Measurements from ENCODE around the gene ADCY7. TPM values are rescaled to one million over a fixed set of nuclear protein-coding genes. Genes with fewer than 3 reads are reported as not detected.

ADCY7 gene
- total RNA-seq, 4 donors from 2014 or later: 15.0 to 23.3 (median 16.9) TPM

DNA sequence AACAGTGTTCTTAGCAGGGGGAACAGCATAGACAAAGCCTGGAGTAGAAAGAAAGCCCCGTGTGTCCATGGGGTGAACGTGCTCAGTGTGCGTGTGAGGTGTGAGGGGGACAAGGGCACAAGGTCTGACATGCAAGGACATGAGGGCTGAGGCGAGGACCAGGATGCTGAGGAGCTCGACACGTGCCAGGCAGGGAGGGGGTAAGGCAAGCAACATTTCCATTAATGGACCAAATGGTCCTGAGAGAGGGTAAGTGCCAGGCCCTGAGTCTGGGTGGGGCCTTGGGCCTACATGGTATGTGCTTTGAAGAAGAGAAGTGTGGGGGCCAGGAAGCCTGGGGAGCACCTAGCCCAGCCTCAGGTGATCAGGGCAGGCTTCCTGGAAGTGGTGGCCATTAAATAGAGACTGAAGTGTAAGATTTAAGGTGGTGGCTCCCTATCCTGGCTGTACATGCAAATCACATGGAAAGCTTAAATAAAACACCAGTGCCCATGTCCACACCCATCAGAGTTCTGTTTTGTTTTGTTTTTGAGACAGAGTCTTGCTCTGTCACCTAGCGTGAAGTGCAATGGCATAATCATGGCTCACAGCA, 29.3 kb downstream of the ADCY7 start:
- Histone ChIP-seq H3K27me3 (no peaks in the 10 kb centered on the region), H3K27ac (no peak overlapping the region), H3K4me1 (no peaks in the 10 kb centered on the region), H3K4me3 (no peak overlapping the region), H3K9me3 (no peaks in the 10 kb centered on the region), H3K36me3 (peaks cover 31% of the 10 kb centered on the region)
- 95% methylated on average over 7 of the region's 7 CpGs for WGBS
- TF ChIP-seq EP300 (IDR thresholded peaks at IDR 0.05) (no peak), POLR2AphosphoS5 (IDR thresholded peaks at IDR 0.05) (no peak), POLR2A (IDR thresholded peaks at IDR 0.05) (no peak)
- TF ChIP-seq, protein P1, sequence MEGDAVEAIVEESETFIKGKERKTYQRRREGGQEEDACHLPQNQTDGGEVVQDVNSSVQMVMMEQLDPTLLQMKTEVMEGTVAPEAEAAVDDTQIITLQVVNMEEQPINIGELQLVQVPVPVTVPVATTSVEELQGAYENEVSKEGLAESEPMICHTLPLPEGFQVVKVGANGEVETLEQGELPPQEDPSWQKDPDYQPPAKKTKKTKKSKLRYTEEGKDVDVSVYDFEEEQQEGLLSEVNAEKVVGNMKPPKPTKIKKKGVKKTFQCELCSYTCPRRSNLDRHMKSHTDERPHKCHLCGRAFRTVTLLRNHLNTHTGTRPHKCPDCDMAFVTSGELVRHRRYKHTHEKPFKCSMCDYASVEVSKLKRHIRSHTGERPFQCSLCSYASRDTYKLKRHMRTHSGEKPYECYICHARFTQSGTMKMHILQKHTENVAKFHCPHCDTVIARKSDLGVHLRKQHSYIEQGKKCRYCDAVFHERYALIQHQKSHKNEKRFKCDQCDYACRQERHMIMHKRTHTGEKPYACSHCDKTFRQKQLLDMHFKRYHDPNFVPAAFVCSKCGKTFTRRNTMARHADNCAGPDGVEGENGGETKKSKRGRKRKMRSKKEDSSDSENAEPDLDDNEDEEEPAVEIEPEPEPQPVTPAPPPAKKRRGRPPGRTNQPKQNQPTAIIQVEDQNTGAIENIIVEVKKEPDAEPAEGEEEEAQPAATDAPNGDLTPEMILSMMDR (IDR thresholded peaks at IDR 0.05): no peak
- DNase-seq (ENCODE audit: low spot score in 2 of 2): peak in 1 of 2 donors; percentile 49

DNA sequence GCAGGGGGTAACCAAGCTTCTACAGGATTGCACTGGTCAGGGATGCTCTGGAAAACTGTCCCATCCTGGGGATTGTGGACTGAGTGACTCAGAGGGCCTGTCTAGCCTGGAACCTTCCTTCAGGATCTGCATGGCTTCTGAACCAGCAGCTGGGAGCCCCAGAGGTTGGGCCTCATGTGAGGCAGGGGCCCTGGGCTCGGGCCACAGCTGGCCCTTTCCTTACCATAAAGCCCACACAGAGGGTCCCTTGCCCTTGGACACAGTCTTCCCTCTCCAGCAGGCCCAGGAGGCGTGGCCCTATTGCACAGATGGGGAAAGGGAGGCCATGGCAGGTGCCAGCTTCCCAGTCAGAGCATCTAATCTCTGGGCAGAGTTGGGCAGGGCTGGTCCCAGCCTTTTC, 30.5 kb downstream of the ADCY7 start:
- Histone ChIP-seq H3K27me3 (no peaks in the 10 kb centered on the region), H3K4me3 (no peak overlapping the region), H3K27ac (no peak overlapping the region), H3K9me3 (no peaks in the 10 kb centered on the region), H3K36me3 (peaks cover 31% of the 10 kb centered on the region), H3K4me1 (no peaks in the 10 kb centered on the region)
- peak; percentile 45 to 61 for DNase-seq (ENCODE audit: low spot score in 2 of 2)
- TF ChIP-seq POLR2AphosphoS5 (IDR thresholded peaks at IDR 0.05): no peak
- no peak for TF ChIP-seq EP300 (IDR thresholded peaks at IDR 0.05)
- TF ChIP-seq POLR2A (IDR thresholded peaks at IDR 0.05): no peak
- TF ChIP-seq, protein P1 (IDR thresholded peaks at IDR 0.05): no peak
- 100% methylated on average over 1 of the region's 2 CpGs for WGBS

DNA sequence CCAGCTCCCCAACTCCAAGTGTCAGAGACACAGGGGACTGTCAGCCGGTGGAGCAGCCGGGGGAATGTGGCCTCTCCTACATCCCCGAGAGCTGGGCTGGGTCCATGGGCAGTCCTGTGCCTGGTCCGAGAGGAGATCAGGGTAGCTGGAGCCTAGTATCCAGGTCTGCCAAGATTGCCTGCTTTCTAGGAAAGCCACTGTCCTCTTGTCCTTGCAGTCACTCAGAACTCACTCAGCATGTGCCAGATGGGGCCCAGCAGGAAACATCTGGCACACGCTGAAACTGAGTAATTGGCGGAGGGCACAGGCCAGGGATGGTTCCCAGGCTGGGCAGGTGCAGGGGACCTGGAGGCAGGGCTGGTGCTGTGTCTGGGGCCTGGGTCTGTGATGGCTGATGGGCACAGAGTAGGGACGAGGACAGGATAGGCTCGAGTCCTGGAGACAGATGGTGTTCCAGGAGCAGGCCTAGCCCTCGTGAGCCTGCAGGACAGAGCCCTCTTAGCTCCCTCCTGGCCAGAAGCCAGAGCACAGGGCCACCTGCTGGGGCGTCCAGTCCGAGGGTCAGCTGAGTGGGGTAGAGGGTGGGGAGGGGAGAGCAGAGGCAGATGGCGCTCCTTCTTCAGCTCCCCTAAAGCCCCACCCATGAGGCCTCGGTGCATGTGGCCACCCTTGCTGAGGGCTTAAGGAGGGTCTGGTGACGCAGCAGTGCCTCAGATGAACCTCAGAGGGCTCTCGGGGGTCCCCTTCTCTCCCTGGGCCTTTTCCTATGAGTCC, 31.1 kb downstream of the ADCY7 start:
- no peaks in the 10 kb centered on the region for H3K27me3 ChIP-seq
- peak; percentile 45 to 56 for DNase-seq (ENCODE audit: low spot score in 2 of 2)
- WGBS: 75% methylated on average over 5 of the region's 15 CpGs
- peaks cover 31% of the 10 kb centered on the region for H3K36me3 ChIP-seq
- H3K4me1 ChIP-seq: no peaks in the 10 kb centered on the region
- H3K9me3 ChIP-seq: no peaks in the 10 kb centered on the region
- no peak overlapping the region for H3K27ac ChIP-seq
- TF ChIP-seq POLR2A (IDR thresholded peaks at IDR 0.05) (no peak), EP300 (IDR thresholded peaks at IDR 0.05) (no peak)
- H3K4me3 ChIP-seq: no peak overlapping the region

DNA sequence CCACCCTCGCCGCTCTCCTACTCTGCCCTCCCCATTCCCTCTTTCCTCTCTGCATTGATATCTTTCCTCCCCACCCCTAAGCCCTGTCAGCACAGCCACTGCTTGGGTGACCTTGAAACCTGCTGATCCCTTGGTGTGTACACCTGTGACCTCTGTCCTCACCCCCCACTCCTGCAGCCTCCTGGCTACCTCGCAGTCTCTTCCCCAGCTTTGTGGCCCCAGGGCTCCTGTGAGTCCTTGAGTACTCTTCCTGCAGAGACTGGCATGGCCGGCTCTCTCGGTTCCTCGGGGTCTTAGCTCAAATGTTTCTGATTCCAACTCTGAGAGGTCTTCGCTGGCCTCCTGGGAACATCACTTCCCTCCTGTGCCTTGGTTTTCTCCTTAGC, 31.7 kb downstream of the ADCY7 start:
- Histone ChIP-seq H3K36me3 (peaks cover 25% of the 10 kb centered on the region), H3K9me3 (no peaks in the 10 kb centered on the region), H3K27ac (no peak overlapping the region), H3K4me3 (no peak overlapping the region), H3K27me3 (no peaks in the 10 kb centered on the region), H3K4me1 (no peaks in the 10 kb centered on the region)
- TF ChIP-seq, protein P1 (IDR thresholded peaks at IDR 0.05): no peak
- no peak for TF ChIP-seq POLR2A (IDR thresholded peaks at IDR 0.05)
- no peak for TF ChIP-seq POLR2AphosphoS5 (IDR thresholded peaks at IDR 0.05)
- TF ChIP-seq EP300 (IDR thresholded peaks at IDR 0.05): no peak
- DNase-seq (ENCODE audit: low spot score in 2 of 2): peak; percentile 29 to 33
- 93% methylated on average over 7 of the region's 7 CpGs for WGBS

DNA sequence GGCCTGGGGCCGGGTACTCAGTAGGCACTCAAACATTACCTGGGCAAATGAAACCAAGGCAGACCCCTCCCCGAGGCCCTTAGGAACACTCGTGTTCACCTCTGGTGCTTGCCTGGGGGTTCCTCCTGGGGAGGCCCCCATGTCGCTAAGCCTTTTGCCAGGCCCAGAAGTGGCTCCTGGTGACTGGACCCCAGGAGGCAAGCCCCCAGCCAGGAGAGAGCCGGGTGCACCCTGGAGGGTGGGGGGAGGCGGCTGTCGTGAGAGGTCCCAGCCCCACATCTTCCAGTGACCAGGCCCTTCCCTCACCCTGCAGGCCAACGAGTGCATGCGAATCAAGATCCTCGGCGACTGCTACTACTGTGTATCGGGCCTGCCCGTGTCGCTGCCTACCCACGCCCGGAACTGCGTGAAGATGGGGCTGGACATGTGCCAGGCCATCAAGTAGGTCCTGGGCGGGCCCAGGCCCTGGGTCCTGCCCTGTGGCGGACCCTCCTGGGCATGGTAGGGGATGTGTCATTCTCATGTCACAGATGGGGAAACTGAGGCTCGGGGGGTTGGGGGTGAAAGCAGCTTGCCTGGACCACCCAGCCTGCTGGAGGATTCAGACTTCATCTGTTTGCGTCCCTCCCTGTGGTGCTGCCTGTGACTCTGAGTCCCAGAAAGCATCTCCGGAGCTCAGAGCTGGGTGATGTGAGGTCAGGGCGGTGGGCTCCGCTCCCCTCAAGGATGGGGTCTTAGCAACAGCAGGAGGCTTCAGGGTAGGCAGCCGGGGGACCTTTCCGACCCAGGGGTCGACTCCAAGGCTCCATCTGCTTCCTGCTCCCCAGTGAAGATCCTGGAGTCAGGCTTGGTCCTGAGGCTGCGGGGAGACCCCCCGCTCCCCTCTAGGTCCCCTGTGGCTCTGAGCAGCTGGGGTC, 32.5 kb downstream of the ADCY7 start:
- Histone ChIP-seq H3K27ac (no peak overlapping the region), H3K9me3 (no peaks in the 10 kb centered on the region), H3K4me1 (no peaks in the 10 kb centered on the region), H3K36me3 (peaks cover 21% of the 10 kb centered on the region), H3K27me3 (no peaks in the 10 kb centered on the region), H3K4me3 (no peak overlapping the region)
- peak; percentile 54 to 70 for DNase-seq (ENCODE audit: low spot score in 2 of 2)
- TF ChIP-seq, protein P1 (IDR thresholded peaks at IDR 0.05): no peak
- TF ChIP-seq POLR2AphosphoS5 (IDR thresholded peaks at IDR 0.05) (no peak), POLR2A (IDR thresholded peaks at IDR 0.05) (no peak), EP300 (IDR thresholded peaks at IDR 0.05) (no peak)
- 97% methylated on average over 10 of the region's 29 CpGs for WGBS
